Activated CD8-positive, alpha-beta T cell treated with anti-CD3 and anti-CD28 coated beads for 36 hours (primary cell): ENCODE data around the gene DCAF4. TPM values are rescaled to one million over a fixed set of nuclear protein-coding genes. Genes with fewer than 3 reads are reported as not detected.

ENCODE experiments used
- ATAC-seq: fragments of 200-7000 bp; cut with Tn5 transposase; one replicate; pipeline ENCODE4 v1.10.0; 2021; ENCODE audit warnings: mild to moderate bottlenecking, moderate library complexity
- CTCF ChIA-PET: fragments of 350-600 bp; sonication (Branson Sonifier 250); formaldehyde crosslinking; loops from one replicate; lab custom pipeline; 2021; ENCODE audit warnings: antibody characterized with exemption; lab: Charles Lee
- POLR2A ChIA-PET: fragments of 350-600 bp; sonication (Branson Sonifier 250); formaldehyde crosslinking; loops from one replicate; lab custom pipeline; 2021; ENCODE audit warnings: antibody characterized with exemption; lab: Charles Lee
- DNase-seq: peaks from one replicate; pipeline ENCODE4 v3.0.0-alpha.2; 2020
- H3K27ac Mint-ChIP-seq: one replicate; pipeline ENCODE4 v1.8.0; 2021; ENCODE audit warnings: mild to moderate bottlenecking, mixed read lengths
- H3K27me3 Mint-ChIP-seq: one replicate; pipeline ENCODE4 v1.8.0; 2021; ENCODE audit warnings: mixed read lengths
- H3K36me3 Mint-ChIP-seq: one replicate; pipeline ENCODE4 v1.8.0; 2021; ENCODE audit warnings: low read depth, mixed read lengths
- H3K4me1 Mint-ChIP-seq: one replicate; pipeline ENCODE4 v1.8.0; 2021; ENCODE audit warnings: low read depth, mixed read lengths
- H3K4me3 Mint-ChIP-seq: one replicate; pipeline ENCODE4 v1.8.0; 2021; ENCODE audit warnings: mild to moderate bottlenecking, moderate library complexity, mixed read lengths
- H3K9me3 Mint-ChIP-seq: one replicate; pipeline ENCODE4 v1.8.0; 2021; ENCODE audit warnings: mixed read lengths
- CTCF ChIP-seq: fragments of 200-600 bp; IDR thresholded peaks from one replicate; pipeline ENCODE4 v1.8.0; 2022; ENCODE audit warnings: antibody characterized with exemption, mild to moderate bottlenecking
- intact Hi-C: fragments of 100-400 bp; cut with micrococcal nuclease; formaldehyde crosslinking; loops from one replicate; pipeline ENCODE4 v1.10.0; 2022
- total RNA-seq, 2 experiments: library from RNA; stranded (reverse); gene quantifications; one replicate each; pipeline ENCODE4 v1.2.3, GENCODE V29; 2021

The DCAF4 gene
- total RNA-seq, 2 experiments from 2014 or later = 17.9 to 19.4 TPM

- DNase-seq (no peak), ATAC-seq (no peak)
- no peak overlapping the region for H3K4me3 Mint-ChIP-seq
- H3K4me1 Mint-ChIP-seq = peaks cover 12% of the 10 kb centered on the region
- H3K27me3 Mint-ChIP-seq = no peaks in the 10 kb centered on the region
- H3K9me3 Mint-ChIP-seq = no peaks in the 10 kb centered on the region
- H3K27ac Mint-ChIP-seq = no peak overlapping the region
- CTCF ChIA-PET = interaction anchor here (2.6 kb wide), 1 partner anchor 429 kb away, joined by 10 read pairs; no protein-coding TSS in a partner anchor
- no peak for TF ChIP-seq CTCF
- intact Hi-C loops = no loop called here
- peaks cover 31% of the 10 kb centered on the region for H3K36me3 Mint-ChIP-seq
- POLR2A ChIA-PET = interaction anchor here (1.1 to 1.2 kb wide), 2 partner anchors 15 to 116 kb away, joined by 3 to 4 read pairs; partner anchors contain the start of gene RBM25
These were observed 16.7 kb downstream of the DCAF4 start for GRCh38 chr14:72942934-72943333.

- no peak overlapping the region for H3K27ac Mint-ChIP-seq
- no peak for DNase-seq
- ATAC-seq = no peak
- H3K4me3 Mint-ChIP-seq = no peak overlapping the region
- ChIA-PET POLR2A (no interaction called here), CTCF (interaction anchor here (2.6 kb wide), 1 partner anchor 430 kb away, joined by 10 read pairs; no protein-coding TSS in a partner anchor)
- intact Hi-C loops = no loop called here
- H3K9me3 Mint-ChIP-seq = no peaks in the 10 kb centered on the region
- TF ChIP-seq CTCF = no peak
- peaks cover 14% of the 10 kb centered on the region for H3K4me1 Mint-ChIP-seq
- H3K27me3 Mint-ChIP-seq = no peaks in the 10 kb centered on the region
- H3K36me3 Mint-ChIP-seq = peaks cover 28% of the 10 kb centered on the region
These were observed 17.7 kb downstream of the DCAF4 start for GRCh38 chr14:72943876-72944430.

GRCh38 chr14:72945356-72946027, 19.2 kb downstream of the DCAF4 start:
- CTCF ChIA-PET = interaction anchor here (4.8 kb wide), 1 partner anchor 430 kb away, joined by 81 read pairs; no protein-coding TSS in a partner anchor
- peaks cover 14% of the 10 kb centered on the region for H3K4me1 Mint-ChIP-seq
- H3K4me3 Mint-ChIP-seq = no peak overlapping the region
- POLR2A ChIA-PET = no interaction called here
- H3K27ac Mint-ChIP-seq = no peak overlapping the region
- H3K9me3 Mint-ChIP-seq = no peaks in the 10 kb centered on the region
- peaks cover 24% of the 10 kb centered on the region for H3K36me3 Mint-ChIP-seq
- no peak for TF ChIP-seq CTCF
- intact Hi-C loops = no loop called here
- DNase-seq (no peak), ATAC-seq (no peak)
- H3K27me3 Mint-ChIP-seq = no peaks in the 10 kb centered on the region

- no peak for DNase-seq
- CTCF ChIA-PET = interaction anchor here (3.8 to 4.8 kb wide), 2 partner anchors 42 to 431 kb away, joined by 20 to 81 read pairs; no protein-coding TSS in a partner anchor
- intact Hi-C loops = no loop called here
- Mint-ChIP-seq H3K36me3 (peaks cover 25% of the 10 kb centered on the region), H3K4me3 (no peak overlapping the region), H3K27ac (no peak overlapping the region), H3K27me3 (no peaks in the 10 kb centered on the region), H3K9me3 (no peaks in the 10 kb centered on the region), H3K4me1 (peaks cover 14% of the 10 kb centered on the region)
- POLR2A ChIA-PET = interaction anchor here (1.9 kb wide), 1 partner anchor 15 kb away, joined by 4 read pairs; no protein-coding TSS in a partner anchor
- TF ChIP-seq CTCF = no peak
- ATAC-seq = no peak
These were observed 20.2 kb downstream of the DCAF4 start for GRCh38 chr14:72946491-72946890.
